Caco-2 (cell line): ENCODE data around the gene RAB40A. TPM values are rescaled to one million over a fixed set of nuclear protein-coding genes. Genes with fewer than 3 reads are reported as not detected.
"Not testable (repeated sequence)": the region's sequence is repeated elsewhere in the genome, so short reads cannot be mapped to it uniquely, and the experiment has no call there.

ENCODE experiments used
- BruUV-seq: library from RNA; stranded (reverse); fragments of 400-500 nt; replicated peaks from 2 replicates; lab custom pipeline; 2021; lab: Mats Ljungman, UMichigan
- CTCF ChIA-PET: fragments of 300-600 bp; sonication (Branson Sonifier 250); formaldehyde crosslinking; loops from one replicate; lab custom pipeline; 2022; ENCODE audit warnings: antibody characterized with exemption; lab: Charles Lee
- POLR2A ChIA-PET: fragments of 300-600 bp; sonication (Branson Sonifier 250); formaldehyde crosslinking; loops from one replicate; lab custom pipeline; 2022; ENCODE audit warnings: antibody characterized with exemption; lab: Charles Lee
- DNase-seq, 2 experiments: peaks; one replicate each; pipeline versions ENCODE4 v3.0.0 to v3.0.0-alpha.2; 2020 to 2022
- H3K27me3 ChIP-seq: replicated peaks from 2 replicates; pipeline ENCODE4 v1.6.0; 2011; ENCODE audit warnings: low read length; ENCODE audit not compliant: control insufficient read depth, insufficient read depth
- H3K36me3 ChIP-seq: 2 replicates; pipeline ENCODE4 v1.5.1; 2011; ENCODE audit warnings: low read length; ENCODE audit not compliant: control insufficient read depth, insufficient read depth
- H3K4me1 ChIP-seq: fragments of 250-450 bp; sonication (Bioruptor Pico); 2 replicates; pipeline ENCODE4 v1.5.1; 2020; ENCODE audit warnings: mild to moderate bottlenecking
- H3K4me3 ChIP-seq: 2 replicates; pipeline ENCODE4 v1.5.1; 2011; ENCODE audit warnings: low read depth, mild to moderate bottlenecking, control low read depth, low read length
- H3K9me3 ChIP-seq: fragments of 250-450 bp; sonication (Bioruptor Pico); 2 replicates; pipeline ENCODE4 v1.5.1; 2020; ENCODE audit warnings: mild to moderate bottlenecking, moderate library complexity
- H3K27ac Mint-ChIP-seq: one replicate; pipeline ENCODE4 v1.8.0; 2022; ENCODE audit warnings: mixed read lengths; ENCODE audit not compliant: unreplicated experiment
- H3K27me3 Mint-ChIP-seq: one replicate; pipeline ENCODE4 v1.8.0; 2022; ENCODE audit warnings: mixed read lengths; ENCODE audit not compliant: insufficient read depth, unreplicated experiment
- H3K36me3 Mint-ChIP-seq: one replicate; pipeline ENCODE4 v1.8.0; 2022; ENCODE audit warnings: mild to moderate bottlenecking, mixed read lengths; ENCODE audit not compliant: insufficient read depth, unreplicated experiment
- H3K4me1 Mint-ChIP-seq: one replicate; pipeline ENCODE4 v1.8.0; 2022; ENCODE audit warnings: low read depth, mixed read lengths; ENCODE audit not compliant: unreplicated experiment
- H3K4me3 Mint-ChIP-seq: one replicate; pipeline ENCODE4 v1.8.0; 2022; ENCODE audit warnings: mild to moderate bottlenecking, moderate library complexity, mixed read lengths; ENCODE audit not compliant: unreplicated experiment
- H3K9me3 Mint-ChIP-seq: one replicate; pipeline ENCODE4 v1.8.0; 2022; ENCODE audit warnings: mixed read lengths; ENCODE audit not compliant: unreplicated experiment
- intact Hi-C: fragments of 100-400 bp; cut with micrococcal nuclease; formaldehyde crosslinking; loops from one replicate; pipeline ENCODE4 v1.10.0; 2022; ENCODE audit not compliant: unreplicated experiment
- total RNA-seq: library from RNA; stranded (reverse); gene quantifications from 2 replicates; pipeline ENCODE4 v1.2.3, GENCODE V29; 2022
- TF ChIP-seq, protein P1 (sequence below), 2 experiments: fragments of 200-600 bp in 1 of 2; IDR thresholded peaks; 1 replicate in 1 of 2; 2 replicates in 1 of 2; pipeline versions ENCODE4 v1.5.1 to v1.8.0; 2011 to 2022; ENCODE audit warnings: antibody characterized with exemption in 1 of 2, control low read depth in 1 of 2, inconsistent platforms in 1 of 2, low read depth in 1 of 2, low read length in 1 of 2, mild to moderate bottlenecking in 1 of 2, moderate library complexity in 1 of 2; ENCODE audit not compliant: insufficient read depth in 1 of 2, severe bottlenecking in 1 of 2, unreplicated experiment in 1 of 2

The RAB40A gene
- total RNA-seq, 1 experiment from 2014 or later = not detected

DNA sequence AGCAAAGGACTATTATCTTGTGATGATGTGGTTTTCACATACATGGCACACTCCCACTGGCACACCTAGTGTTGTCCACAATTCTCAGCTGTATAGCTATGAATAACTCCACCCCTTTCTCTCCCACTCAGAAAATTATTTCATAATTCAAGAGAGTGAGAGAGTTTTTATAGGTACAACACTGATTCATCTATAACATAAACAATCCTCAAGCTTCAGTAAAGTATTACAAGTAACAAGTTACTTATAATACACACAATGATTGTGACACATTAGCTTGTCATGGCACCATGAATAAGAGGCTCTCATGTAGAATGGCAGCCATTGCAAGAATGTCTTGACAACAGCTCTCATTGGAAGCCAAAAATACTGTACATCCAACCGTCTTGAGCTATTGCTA is 43.9 kb downstream of the RAB40A start:
- POLR2A ChIA-PET = no interaction called here
- no peaks in the 10 kb centered on the region for H3K9me3 ChIP-seq
- H3K36me3 ChIP-seq = no peaks in the 10 kb centered on the region
- BruUV-seq = no TSS peak
- no peak for DNase-seq
- Mint-ChIP-seq H3K9me3 (no peaks in the 10 kb centered on the region), H3K4me1 (no peaks in the 10 kb centered on the region), H3K4me3 (no peak overlapping the region), H3K27ac (no peak overlapping the region), H3K36me3 (peaks cover 4% of the 10 kb centered on the region), H3K27me3 (no peaks in the 10 kb centered on the region)
- no peaks in the 10 kb centered on the region for H3K4me1 ChIP-seq
- intact Hi-C loops = no loop called here
- TF ChIP-seq, protein P1, sequence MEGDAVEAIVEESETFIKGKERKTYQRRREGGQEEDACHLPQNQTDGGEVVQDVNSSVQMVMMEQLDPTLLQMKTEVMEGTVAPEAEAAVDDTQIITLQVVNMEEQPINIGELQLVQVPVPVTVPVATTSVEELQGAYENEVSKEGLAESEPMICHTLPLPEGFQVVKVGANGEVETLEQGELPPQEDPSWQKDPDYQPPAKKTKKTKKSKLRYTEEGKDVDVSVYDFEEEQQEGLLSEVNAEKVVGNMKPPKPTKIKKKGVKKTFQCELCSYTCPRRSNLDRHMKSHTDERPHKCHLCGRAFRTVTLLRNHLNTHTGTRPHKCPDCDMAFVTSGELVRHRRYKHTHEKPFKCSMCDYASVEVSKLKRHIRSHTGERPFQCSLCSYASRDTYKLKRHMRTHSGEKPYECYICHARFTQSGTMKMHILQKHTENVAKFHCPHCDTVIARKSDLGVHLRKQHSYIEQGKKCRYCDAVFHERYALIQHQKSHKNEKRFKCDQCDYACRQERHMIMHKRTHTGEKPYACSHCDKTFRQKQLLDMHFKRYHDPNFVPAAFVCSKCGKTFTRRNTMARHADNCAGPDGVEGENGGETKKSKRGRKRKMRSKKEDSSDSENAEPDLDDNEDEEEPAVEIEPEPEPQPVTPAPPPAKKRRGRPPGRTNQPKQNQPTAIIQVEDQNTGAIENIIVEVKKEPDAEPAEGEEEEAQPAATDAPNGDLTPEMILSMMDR (IDR thresholded peaks at IDR 0.05; ENCODE audit: insufficient read depth in 1 of 2, low read depth in 1 of 2, low read length in 1 of 2, severe bottlenecking in 1 of 2, unreplicated experiment in 1 of 2) = no peak
- no peaks in the 10 kb centered on the region for H3K27me3 ChIP-seq
- CTCF ChIA-PET = no interaction called here
- no peak overlapping the region for H3K4me3 ChIP-seq

DNA sequence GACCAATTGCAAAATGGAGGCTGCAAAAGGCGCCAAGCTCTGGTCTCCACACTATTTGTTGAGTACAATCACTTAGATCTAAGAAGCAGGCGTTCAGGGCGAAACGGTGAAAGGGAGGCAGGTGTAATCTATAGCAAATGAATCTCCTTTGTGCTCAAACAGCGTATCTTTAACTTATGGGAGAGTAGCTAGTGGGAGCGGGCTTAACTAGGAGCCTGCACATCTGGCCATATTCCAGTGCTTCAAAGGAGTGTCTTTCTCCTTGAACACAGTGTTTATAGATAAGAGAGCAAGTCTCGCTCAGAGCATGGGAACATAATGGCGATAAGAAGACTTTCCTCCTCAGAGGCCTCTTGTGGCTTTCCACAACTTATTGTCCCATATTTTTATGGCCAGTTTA is 49.3 kb downstream of the RAB40A start:
- H3K27ac Mint-ChIP-seq, H3K9me3 Mint-ChIP-seq, BruUV-seq, H3K27me3 ChIP-seq, H3K4me3 Mint-ChIP-seq, H3K36me3 ChIP-seq, POLR2A ChIA-PET, CTCF ChIA-PET, H3K27me3 Mint-ChIP-seq, H3K36me3 Mint-ChIP-seq, intact Hi-C loops, H3K4me3 ChIP-seq, H3K9me3 ChIP-seq, DNase-seq: not testable (repeated sequence)
- peaks cover 11% of the 10 kb centered on the region; the same call in 1 of the 2 replicates for H3K4me1 ChIP-seq
- H3K4me1 Mint-ChIP-seq = peaks cover 11% of the 10 kb centered on the region

DNA sequence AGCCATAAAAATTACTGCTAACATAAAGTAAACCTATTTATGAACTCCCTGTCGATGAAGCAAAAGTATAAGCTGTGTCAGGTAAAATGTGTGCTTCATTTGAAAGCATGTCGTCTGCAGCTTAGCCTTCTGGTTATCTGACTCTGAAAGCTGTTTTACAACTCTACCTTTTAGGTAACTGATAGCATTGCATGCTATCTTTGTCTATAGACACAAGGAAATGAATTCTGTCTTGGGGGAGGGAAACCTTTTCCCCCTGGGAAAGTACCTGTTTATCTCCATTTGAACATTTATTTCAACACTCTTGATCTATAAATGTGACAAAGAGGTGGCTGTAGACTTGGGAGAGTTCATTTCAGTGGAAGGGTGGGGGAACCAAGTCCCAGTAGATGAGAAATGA is 51.4 kb downstream of the RAB40A start:
- ChIA-PET POLR2A (no interaction called here), CTCF (no interaction called here)
- no peak for DNase-seq
- no peaks in the 10 kb centered on the region for H3K36me3 ChIP-seq
- H3K4me3 ChIP-seq = no peak overlapping the region
- no peaks in the 10 kb centered on the region for H3K9me3 Mint-ChIP-seq
- H3K4me1 ChIP-seq = peaks cover 11% of the 10 kb centered on the region; the same call in 1 of the 2 replicates
- no peaks in the 10 kb centered on the region for H3K27me3 ChIP-seq
- intact Hi-C loops = no loop called here
- no TSS peak for BruUV-seq
- H3K36me3 Mint-ChIP-seq = peaks cover 6% of the 10 kb centered on the region
- no peaks in the 10 kb centered on the region for H3K27me3 Mint-ChIP-seq
- H3K9me3 ChIP-seq = no peaks in the 10 kb centered on the region
- peak overlapping the region; percentile 6 for H3K4me3 Mint-ChIP-seq
- peak overlapping the region; percentile 58 for H3K27ac Mint-ChIP-seq
- TF ChIP-seq, protein P1 (IDR thresholded peaks at IDR 0.05; ENCODE audit: insufficient read depth in 1 of 2, low read depth in 1 of 2, low read length in 1 of 2, severe bottlenecking in 1 of 2, unreplicated experiment in 1 of 2) = no peak
- H3K4me1 Mint-ChIP-seq = peaks cover 28% of the 10 kb centered on the region

DNA sequence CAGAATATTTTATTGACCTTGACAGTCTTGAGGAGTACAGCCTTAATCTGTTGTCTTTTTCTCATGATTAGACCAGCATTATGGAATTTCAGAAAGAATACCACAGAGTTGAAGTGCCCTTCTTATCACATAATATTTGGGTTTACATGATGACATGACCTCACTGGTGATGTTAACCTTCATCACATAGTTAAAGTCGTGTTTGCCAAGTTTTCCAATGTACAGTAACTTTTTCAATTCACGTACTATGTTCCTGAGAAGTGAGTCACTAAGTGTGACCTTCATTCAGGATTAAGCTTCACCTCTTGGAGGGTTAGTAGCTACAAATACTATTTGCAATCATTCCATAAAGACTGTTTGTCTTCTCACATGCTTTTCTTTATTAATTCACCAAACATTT is 52.1 kb downstream of the RAB40A start:
- TF ChIP-seq, protein P1 (IDR thresholded peaks at IDR 0.05; ENCODE audit: insufficient read depth in 1 of 2, low read depth in 1 of 2, low read length in 1 of 2, severe bottlenecking in 1 of 2, unreplicated experiment in 1 of 2) = no peak
- ChIA-PET POLR2A (no interaction called here), CTCF (no interaction called here)
- no peak for DNase-seq
- Histone ChIP-seq H3K4me3 (no peak overlapping the region), H3K27me3 (no peaks in the 10 kb centered on the region), H3K36me3 (no peaks in the 10 kb centered on the region), H3K9me3 (no peaks in the 10 kb centered on the region), H3K4me1 (peaks cover 11% of the 10 kb centered on the region; the same call in 1 of the 2 replicates)
- intact Hi-C loops = no loop called here
- H3K4me1 Mint-ChIP-seq = peaks cover 33% of the 10 kb centered on the region
- BruUV-seq = no TSS peak
- H3K27me3 Mint-ChIP-seq = no peaks in the 10 kb centered on the region
- peaks cover 6% of the 10 kb centered on the region for H3K36me3 Mint-ChIP-seq
- H3K4me3 Mint-ChIP-seq = no peak overlapping the region
- H3K9me3 Mint-ChIP-seq = no peaks in the 10 kb centered on the region
- no peak overlapping the region for H3K27ac Mint-ChIP-seq
